Measurements from ENCODE around the gene CATSPERB. TPM values are rescaled to one million over a fixed set of nuclear protein-coding genes. Genes with fewer than 3 reads are reported as not detected.

Gene CATSPERB
- total and polyA plus RNA-seq, 2 donors (not counting 3 experiments of a cell fraction or from before 2014, with no cell fraction given), result not detected

GRCh38 chr14:91727121-91727520 lies 4.8 kb downstream of the CATSPERB start:
- no peak for FAIRE-seq
- Histone ChIP-seq H3K4me3 (replicated peaks in 1 of 3; ENCODE audit: insufficient read depth in 1 of 3, low read depth in 1 of 3, low read length in 3 of 3) (no peak overlapping the region), H2AFZ (ENCODE audit: low read depth, low read length) (no peak overlapping the region), H3K4me1 (ENCODE audit: control insufficient read depth, extremely low read depth, insufficient read depth, low read length) (no peaks in the 10 kb centered on the region), H3K27ac (ENCODE audit: insufficient read depth, low read depth, low read length) (no peak overlapping the region), H3K4me2 (ENCODE audit: insufficient read depth, low read length) (no peak overlapping the region), H3K9me3 (replicated peaks; ENCODE audit: control insufficient read depth, insufficient read depth, low read length) (no peaks in the 10 kb centered on the region), H3K9ac (replicated peaks; ENCODE audit: extremely low read depth, insufficient read depth, low read length) (no peak overlapping the region), H3K9me1 (replicated peaks; ENCODE audit: control insufficient read depth, extremely low read depth, insufficient read depth, low read length) (no peaks in the 10 kb centered on the region), H3K79me2 (ENCODE audit: control insufficient read depth, insufficient read depth, low read length) (no peaks in the 10 kb centered on the region), H4K20me1 (replicated peaks; ENCODE audit: control insufficient read depth, extremely low read depth, insufficient read depth, low read length) (no peaks in the 10 kb centered on the region), H3K36me3 (ENCODE audit: control insufficient read depth in 2 of 2, extremely low read depth in 1 of 2, insufficient read depth in 2 of 2, low read length in 2 of 2) (no peaks in the 10 kb centered on the region), H3K27me3 (ENCODE audit: control insufficient read depth in 2 of 2, insufficient read depth in 2 of 2, low read length in 2 of 2) (peaks cover 0 to 3% of the 10 kb centered on the region in 2 experiments)
- dilution Hi-C loops (cut with MboI; ENCODE audit: extremely low pct_ligation_motif_present, low sequenced_read_pairs) (no loop called here), intact Hi-C loops (cut with micrococcal nuclease) (no loop called here)
- DNase-seq (ENCODE audit: low read depth, low spot score), result no peak
- ChIA-PET POLR2A (no interaction called here), CTCF (no interaction called here)
- TF ChIP-seq JUN (IDR thresholded peaks at IDR 0.05; ENCODE audit: borderline replicate concordance, insufficient read depth, insufficient read length, low read depth), result no peak
- TF ChIP-seq MAX (IDR thresholded peaks at IDR 0.05; ENCODE audit: insufficient read depth, insufficient read length), result no peak
- TF ChIP-seq, protein P1, sequence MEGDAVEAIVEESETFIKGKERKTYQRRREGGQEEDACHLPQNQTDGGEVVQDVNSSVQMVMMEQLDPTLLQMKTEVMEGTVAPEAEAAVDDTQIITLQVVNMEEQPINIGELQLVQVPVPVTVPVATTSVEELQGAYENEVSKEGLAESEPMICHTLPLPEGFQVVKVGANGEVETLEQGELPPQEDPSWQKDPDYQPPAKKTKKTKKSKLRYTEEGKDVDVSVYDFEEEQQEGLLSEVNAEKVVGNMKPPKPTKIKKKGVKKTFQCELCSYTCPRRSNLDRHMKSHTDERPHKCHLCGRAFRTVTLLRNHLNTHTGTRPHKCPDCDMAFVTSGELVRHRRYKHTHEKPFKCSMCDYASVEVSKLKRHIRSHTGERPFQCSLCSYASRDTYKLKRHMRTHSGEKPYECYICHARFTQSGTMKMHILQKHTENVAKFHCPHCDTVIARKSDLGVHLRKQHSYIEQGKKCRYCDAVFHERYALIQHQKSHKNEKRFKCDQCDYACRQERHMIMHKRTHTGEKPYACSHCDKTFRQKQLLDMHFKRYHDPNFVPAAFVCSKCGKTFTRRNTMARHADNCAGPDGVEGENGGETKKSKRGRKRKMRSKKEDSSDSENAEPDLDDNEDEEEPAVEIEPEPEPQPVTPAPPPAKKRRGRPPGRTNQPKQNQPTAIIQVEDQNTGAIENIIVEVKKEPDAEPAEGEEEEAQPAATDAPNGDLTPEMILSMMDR (IDR thresholded peaks at IDR 0.05; ENCODE audit: extremely low read depth in 1 of 2, insufficient read depth in 1 of 2, low read depth in 1 of 2, low read length in 2 of 2), result no peak
- TF ChIP-seq POLR2A (IDR thresholded peaks at IDR 0.05; ENCODE audit: low read depth, low read length), result no peak
- TF ChIP-seq EZH2 (IDR thresholded peaks at IDR 0.05; ENCODE audit: borderline replicate concordance, low read depth, low read length, severe bottlenecking), result no peak
- no TSS peak for BruUV-seq (replicated peaks)

DNA sequence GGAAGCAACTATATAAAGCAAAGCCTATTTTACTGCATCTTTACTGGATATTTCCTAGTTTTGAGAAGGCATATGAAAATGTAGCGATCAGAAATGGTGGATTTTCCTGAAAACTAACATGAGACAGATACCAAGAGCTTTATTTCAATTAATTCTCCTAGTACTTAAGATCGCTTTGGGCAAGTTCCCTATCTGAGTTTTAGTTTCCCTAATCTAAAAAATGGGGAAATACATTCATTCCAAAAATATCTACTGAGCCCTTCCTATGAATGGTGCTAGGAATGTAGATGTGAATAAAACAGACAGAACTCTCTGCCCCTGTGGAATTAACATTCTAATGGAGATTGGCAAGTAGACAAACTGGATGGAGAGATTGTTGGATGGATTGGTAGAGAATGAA lies 8.4 kb downstream of the CATSPERB start:
- TF ChIP-seq, protein P1 (IDR thresholded peaks at IDR 0.05; ENCODE audit: extremely low read depth in 1 of 2, insufficient read depth in 1 of 2, low read depth in 1 of 2, low read length in 2 of 2), result no peak
- TF ChIP-seq POLR2A (IDR thresholded peaks at IDR 0.05; ENCODE audit: low read depth, low read length) (no peak), FOS (IDR thresholded peaks at IDR 0.05; ENCODE audit: borderline replicate concordance, insufficient read depth, low read length) (no peak), POLR2AphosphoS5 (IDR thresholded peaks at IDR 0.05; ENCODE audit: insufficient read depth, low read depth, low read length) (no peak), GATA2 (IDR thresholded peaks at IDR 0.05; ENCODE audit: insufficient read depth, insufficient read length, low read depth, low read length) (no peak), MYC (IDR thresholded peaks at IDR 0.05; ENCODE audit: low read depth, low read length) (no peak)
- Histone ChIP-seq H3K36me3 (ENCODE audit: control insufficient read depth in 2 of 2, extremely low read depth in 1 of 2, insufficient read depth in 2 of 2, low read length in 2 of 2) (no peaks in the 10 kb centered on the region), H3K79me2 (ENCODE audit: control insufficient read depth, insufficient read depth, low read length) (no peaks in the 10 kb centered on the region), H3K4me1 (ENCODE audit: control insufficient read depth, extremely low read depth, insufficient read depth, low read length) (no peaks in the 10 kb centered on the region), H2AFZ (ENCODE audit: low read depth, low read length) (no peak overlapping the region), H4K20me1 (replicated peaks; ENCODE audit: control insufficient read depth, extremely low read depth, insufficient read depth, low read length) (no peaks in the 10 kb centered on the region), H3K4me2 (ENCODE audit: insufficient read depth, low read length) (no peak overlapping the region), H3K27ac (ENCODE audit: insufficient read depth, low read depth, low read length) (no peak overlapping the region), H3K9ac (replicated peaks; ENCODE audit: extremely low read depth, insufficient read depth, low read length) (no peak overlapping the region), H3K9me3 (replicated peaks; ENCODE audit: control insufficient read depth, insufficient read depth, low read length) (no peaks in the 10 kb centered on the region), H3K9me1 (replicated peaks; ENCODE audit: control insufficient read depth, extremely low read depth, insufficient read depth, low read length) (no peaks in the 10 kb centered on the region), H3K27me3 (ENCODE audit: control insufficient read depth in 2 of 2, insufficient read depth in 2 of 2, low read length in 2 of 2) (no peaks in the 10 kb centered on the region), H3K4me3 (replicated peaks in 1 of 3; ENCODE audit: insufficient read depth in 1 of 3, low read depth in 1 of 3, low read length in 3 of 3) (no peak overlapping the region)
- FAIRE-seq (no peak), DNase-seq (ENCODE audit: low read depth, low spot score) (no peak)
- intact Hi-C loops (cut with micrococcal nuclease) (no loop called here), dilution Hi-C loops (cut with MboI; ENCODE audit: extremely low pct_ligation_motif_present, low sequenced_read_pairs) (no loop called here)
- CTCF ChIA-PET, result interaction anchor here (1.1 to 1.3 kb wide), 3 partner anchors 9 to 15 kb away, joined by 3 read pairs; no protein-coding TSS in a partner anchor
- POLR2A ChIA-PET, result no interaction called here
- no TSS peak for BruUV-seq (replicated peaks)

Data from endothelial cell of umbilical vein (primary cell).